Neutrophil (primary cell): ENCODE results near the gene SFTPD.
"Not testable (repeated sequence)": the region's sequence is repeated elsewhere in the genome, so short reads cannot be mapped to it uniquely, and the experiment has no call there.

ENCODE experiments used
- H3K27ac ChIP-seq: fragments of 200-600 bp; sonication (generic); 2 replicates; pipeline ENCODE4 v1.5.1; 2016; ENCODE audit warnings: mild to moderate bottlenecking, moderate library complexity
- H3K27me3 ChIP-seq: fragments of 200-600 bp; sonication (generic); 2 replicates; pipeline ENCODE4 v1.6.0; 2016; ENCODE audit warnings: mild to moderate bottlenecking
- H3K36me3 ChIP-seq: fragments of 200-600 bp; sonication (generic); 2 replicates; pipeline ENCODE4 v1.5.1; 2017
- H3K4me1 ChIP-seq, 2 experiments: fragments of 200-600 bp in 1 of 2; sonication (generic) in 1 of 2; 1 replicate in 1 of 2; 2 replicates in 1 of 2; pipeline versions ENCODE4 v1.5.1 to v1.6.1; 2013 to 2016; ENCODE audit warnings: low read depth in 1 of 2, low read length in 1 of 2, mild to moderate bottlenecking in 1 of 2, moderate library complexity in 1 of 2; ENCODE audit not compliant: control insufficient read depth in 1 of 2, insufficient read depth in 1 of 2
- H3K4me3 ChIP-seq, 2 experiments: fragments of 200-600 bp in 1 of 2; sonication (generic) in 1 of 2; 1 replicate in 1 of 2; 2 replicates in 1 of 2; pipeline ENCODE4 v1.5.1; 2013 to 2016; ENCODE audit warnings: low read depth in 1 of 2, low read length in 1 of 2, mild to moderate bottlenecking in 1 of 2, moderate library complexity in 1 of 2
- H3K9me3 ChIP-seq: fragments of 200-600 bp; sonication (generic); 2 replicates; pipeline ENCODE4 v1.5.1; 2016
- TF ChIP-seq, protein P1 (sequence below): fragments of 200-600 bp; sonication (generic); IDR thresholded peaks from 2 replicates; pipeline ENCODE4 v1.5.1; 2016; ENCODE audit warnings: antibody characterized with exemption

Gene SFTPD

DNA sequence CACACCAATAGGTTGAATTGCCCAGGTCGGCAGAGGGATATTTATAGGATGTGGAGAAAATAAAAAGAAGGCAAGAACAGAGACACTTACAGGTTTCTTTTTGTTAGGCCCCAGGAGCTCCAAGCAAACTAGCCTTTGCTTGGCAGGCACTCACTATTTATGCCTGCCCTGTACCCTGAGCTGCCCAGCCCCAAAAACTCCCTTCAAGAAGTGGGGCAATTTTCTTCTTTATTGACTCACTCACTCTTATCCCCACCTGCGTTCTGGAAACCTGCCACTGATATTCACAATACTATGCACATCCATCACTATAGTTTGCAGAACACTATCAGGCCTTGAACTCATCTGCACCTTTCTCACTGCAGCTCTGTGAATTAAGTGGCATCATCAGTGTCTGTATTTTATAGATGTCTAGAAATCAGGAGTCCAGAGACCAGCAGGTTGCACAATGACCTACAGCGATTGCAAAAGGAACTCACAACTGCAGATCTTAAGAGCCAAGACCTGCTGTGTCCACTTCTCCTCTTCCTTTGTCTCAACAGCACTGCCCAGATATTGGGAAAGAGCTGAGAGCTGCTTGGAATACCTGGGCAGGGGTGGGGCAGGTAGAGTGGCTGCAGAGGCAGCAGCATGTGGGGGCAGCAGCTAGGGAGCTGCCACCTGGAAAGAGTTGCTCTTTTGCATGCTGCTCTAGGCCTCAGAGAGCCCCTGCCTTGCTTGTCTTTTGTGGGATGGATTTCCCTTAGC lies at the start of gene SFTPD:
TSS of gene SFTPD (minus strand) at position 130 of the 747 bp plus-strand sequence. CDS start 2,446 bp downstream, outside the sequence.
- TF ChIP-seq, protein P1, sequence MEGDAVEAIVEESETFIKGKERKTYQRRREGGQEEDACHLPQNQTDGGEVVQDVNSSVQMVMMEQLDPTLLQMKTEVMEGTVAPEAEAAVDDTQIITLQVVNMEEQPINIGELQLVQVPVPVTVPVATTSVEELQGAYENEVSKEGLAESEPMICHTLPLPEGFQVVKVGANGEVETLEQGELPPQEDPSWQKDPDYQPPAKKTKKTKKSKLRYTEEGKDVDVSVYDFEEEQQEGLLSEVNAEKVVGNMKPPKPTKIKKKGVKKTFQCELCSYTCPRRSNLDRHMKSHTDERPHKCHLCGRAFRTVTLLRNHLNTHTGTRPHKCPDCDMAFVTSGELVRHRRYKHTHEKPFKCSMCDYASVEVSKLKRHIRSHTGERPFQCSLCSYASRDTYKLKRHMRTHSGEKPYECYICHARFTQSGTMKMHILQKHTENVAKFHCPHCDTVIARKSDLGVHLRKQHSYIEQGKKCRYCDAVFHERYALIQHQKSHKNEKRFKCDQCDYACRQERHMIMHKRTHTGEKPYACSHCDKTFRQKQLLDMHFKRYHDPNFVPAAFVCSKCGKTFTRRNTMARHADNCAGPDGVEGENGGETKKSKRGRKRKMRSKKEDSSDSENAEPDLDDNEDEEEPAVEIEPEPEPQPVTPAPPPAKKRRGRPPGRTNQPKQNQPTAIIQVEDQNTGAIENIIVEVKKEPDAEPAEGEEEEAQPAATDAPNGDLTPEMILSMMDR, result no peak
- H3K4me1 ChIP-seq, result peaks cover 10 to 13% of the 10 kb centered on the region in 2 experiments
- no peaks in the 10 kb centered on the region for H3K9me3 ChIP-seq
- peak within 1 kb of the TSS; percentile 24 for H3K27ac ChIP-seq
- H3K27me3 ChIP-seq, result no peaks in the 10 kb centered on the region
- H3K36me3 ChIP-seq, result no peaks in the 10 kb centered on the region
- no peak within 1 kb of the TSS for H3K4me3 ChIP-seq

DNA sequence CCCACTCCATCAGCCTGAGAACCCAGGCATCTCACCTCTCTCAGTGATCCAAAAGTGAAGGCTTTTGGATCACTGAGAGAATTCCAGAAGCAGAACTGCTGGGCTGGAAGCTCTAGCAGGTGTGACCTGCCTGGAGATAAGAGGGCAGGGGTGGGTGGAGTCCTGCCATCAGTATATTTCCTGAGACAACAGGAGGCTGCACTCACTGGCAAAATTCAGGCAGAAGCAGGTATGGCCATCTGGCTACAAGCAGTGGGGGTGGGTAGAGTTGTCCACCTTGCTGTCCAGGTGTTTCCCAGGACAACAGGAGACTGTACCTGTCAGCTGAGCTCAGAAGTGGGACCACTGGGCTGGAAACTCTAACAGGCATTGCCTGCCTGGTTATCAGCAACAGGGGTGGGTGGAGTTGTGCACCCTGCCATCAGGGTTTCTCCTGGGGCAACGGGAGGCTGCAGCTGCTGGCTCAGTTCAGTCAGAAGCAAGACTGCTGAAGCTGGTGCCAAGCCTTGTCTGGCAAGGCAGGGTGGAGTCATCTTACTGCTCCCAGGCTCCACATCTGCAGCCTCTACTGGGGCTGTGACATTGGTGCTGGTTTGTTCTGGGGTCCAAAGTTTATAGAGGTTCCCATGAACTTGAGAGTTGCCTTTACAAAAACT lies 47.2 kb upstream of the SFTPD start:
- Histone ChIP-seq H3K4me3 (no peak overlapping the region), H3K9me3 (no peaks in the 10 kb centered on the region), H3K36me3 (no peaks in the 10 kb centered on the region), H3K4me1 (no peaks in the 10 kb centered on the region), H3K27me3 (peaks cover 18% of the 10 kb centered on the region), H3K27ac (no peak overlapping the region)
- TF ChIP-seq, protein P1, result no peak

- Histone ChIP-seq H3K27ac (no peak overlapping the region), H3K36me3 (no peaks in the 10 kb centered on the region), H3K27me3 (peaks cover 18% of the 10 kb centered on the region), H3K4me1 (no peaks in the 10 kb centered on the region), H3K4me3 (no peak overlapping the region), H3K9me3 (no peaks in the 10 kb centered on the region)
- TF ChIP-seq, protein P1, result no peak
These were observed 45.7 kb upstream of the SFTPD start for GRCh38 chr10:79994556-79994955.

GRCh38 chr10:79988199-79988598 lies 39.3 kb upstream of the SFTPD start:
- not testable (repeated sequence) for H3K4me3 ChIP-seq, H3K27ac ChIP-seq, H3K9me3 ChIP-seq, H3K4me1 ChIP-seq, H3K36me3 ChIP-seq
- peaks cover 47% of the 10 kb centered on the region for H3K27me3 ChIP-seq

- H3K4me3 ChIP-seq, H3K36me3 ChIP-seq, H3K27ac ChIP-seq, H3K4me1 ChIP-seq, H3K9me3 ChIP-seq: not testable (repeated sequence)
- peaks cover 58% of the 10 kb centered on the region for H3K27me3 ChIP-seq
These were observed 37.8 kb upstream of the SFTPD start for GRCh38 chr10:79986661-79987060.

- Histone ChIP-seq H3K9me3 (no peaks in the 10 kb centered on the region), H3K27ac (no peak overlapping the region), H3K4me3 (no peak overlapping the region), H3K27me3 (peaks cover 69% of the 10 kb centered on the region), H3K36me3 (no peaks in the 10 kb centered on the region), H3K4me1 (peaks cover 4 to 12% of the 10 kb centered on the region in 2 experiments)
- TF ChIP-seq, protein P1, result no peak
These were observed 36.7 kb upstream of the SFTPD start for GRCh38 chr10:79985481-79986072.
